ENCODE data around the gene FAM180B.
A peak's percentile ranks its signal among the peaks of the same experiment; 100 is the strongest.

Gene FAM180B

GRCh38 chr11:47569646-47570045 lies 16.8 kb upstream of the FAM180B start:
- no peak for DNase-seq

GRCh38 chr11:47570651-47571356 lies 15.7 kb upstream of the FAM180B start:
- DNase-seq = no peak

- no peak for DNase-seq
These were observed 15.1 kb upstream of the FAM180B start for GRCh38 chr11:47571357-47571729.

GRCh38 chr11:47571895-47572294 lies 14.6 kb upstream of the FAM180B start:
- DNase-seq = no peak

GRCh38 chr11:47572715-47573255 lies 13.7 kb upstream of the FAM180B start:
- DNase-seq = no peak

- DNase-seq = no peak
These were observed 13.2 kb upstream of the FAM180B start for GRCh38 chr11:47573321-47573720.

GRCh38 chr11:47577460-47578041 lies 8.9 kb upstream of the FAM180B start:
- no peak for DNase-seq

GRCh38 chr11:47578524-47579494 lies 7.7 kb upstream of the FAM180B start, which contains the start of the genes KBTBD4 and NDUFS3:
TSS of gene KBTBD4 (minus strand) at chr11:47578970. CDS start at chr11:47578951, 19 bp downstream.
TSS of gene NDUFS3 (plus strand) at chr11:47579074. CDS start at chr11:47579092, 18 bp downstream.
- peak; percentile 76 to 86 (median 83) for DNase-seq

- DNase-seq = no peak
These were observed 2.6 kb upstream of the FAM180B start for GRCh38 chr11:47583844-47584243.

GRCh38 chr11:47587039-47587716 lies 700 bp downstream of the FAM180B start:
- no peak for DNase-seq

- no peak for DNase-seq
These were observed 1.3 kb downstream of the FAM180B start for GRCh38 chr11:47587723-47588326.

- DNase-seq = no peak
These were observed 2.6 kb downstream of the FAM180B start for GRCh38 chr11:47589118-47589517.

- no peak for DNase-seq
These were observed 3.1 kb downstream of the FAM180B start for GRCh38 chr11:47589584-47589976.

- DNase-seq = no peak
These were observed 3.7 kb downstream of the FAM180B start for GRCh38 chr11:47589977-47590861.

- DNase-seq = no peak
These were observed 5.3 kb downstream of the FAM180B start for GRCh38 chr11:47591764-47592163.

- no peak for DNase-seq
These were observed 5.8 kb downstream of the FAM180B start for GRCh38 chr11:47592251-47592650.

GRCh38 chr11:47592970-47593369 lies 6.5 kb downstream of the FAM180B start:
- DNase-seq = no peak

GRCh38 chr11:47593492-47593933 lies 7.0 kb downstream of the FAM180B start:
- DNase-seq = no peak

GRCh38 chr11:47593934-47594855 lies 7.7 kb downstream of the FAM180B start, which contains the start of gene C1QTNF4:
TSS of gene C1QTNF4 (minus strand) at chr11:47594411. CDS start at chr11:47590810, 3,601 bp downstream.
- no peak for DNase-seq

- no peak for DNase-seq
These were observed 8.6 kb downstream of the FAM180B start for GRCh38 chr11:47595029-47595428.
